ENCODE data around the gene DCLK1. TPM values are rescaled to one million over a fixed set of nuclear protein-coding genes. Genes with fewer than 3 reads are reported as not detected.

Gene DCLK1
- total RNA-seq, 2 experiments from 2014 or later: not detected

DNA sequence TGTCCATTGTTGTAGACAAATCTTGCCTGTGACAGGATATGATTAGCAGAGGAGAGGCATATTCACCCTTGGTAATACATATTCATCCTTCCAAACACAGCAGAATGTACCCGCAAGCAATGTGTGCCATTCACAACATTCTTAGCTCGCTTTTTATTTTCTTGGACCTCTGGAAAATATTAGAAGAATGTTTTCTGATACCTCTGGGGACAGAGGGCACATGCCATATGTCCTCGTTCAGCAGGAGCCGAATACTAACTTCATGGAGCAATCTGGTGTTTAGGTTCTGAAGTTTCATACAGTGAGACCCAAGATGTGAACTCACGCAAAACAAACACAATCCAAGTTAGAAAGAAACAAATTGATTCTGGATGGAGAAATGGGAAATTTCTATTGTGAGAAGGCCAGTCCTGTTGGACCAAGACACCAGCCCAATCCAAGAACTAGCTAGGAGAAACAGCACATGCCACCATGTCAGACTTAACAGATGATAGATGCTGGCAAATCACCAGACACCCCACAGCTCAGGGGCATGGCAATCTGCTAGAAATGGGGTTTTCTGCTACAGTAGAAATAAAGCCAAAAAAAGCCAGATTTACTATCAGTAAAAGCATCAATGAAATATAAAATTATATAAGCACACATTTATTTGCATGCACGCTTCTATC lies 297.4 kb downstream of the DCLK1 start:
- peaks cover under 1% of the 10 kb centered on the region for H3K9me3 Mint-ChIP-seq
- H3K4me3 Mint-ChIP-seq: no peak overlapping the region
- H3K27ac Mint-ChIP-seq: no peak overlapping the region
- H3K27me3 Mint-ChIP-seq: no peaks in the 10 kb centered on the region
- TF ChIP-seq, protein P1, sequence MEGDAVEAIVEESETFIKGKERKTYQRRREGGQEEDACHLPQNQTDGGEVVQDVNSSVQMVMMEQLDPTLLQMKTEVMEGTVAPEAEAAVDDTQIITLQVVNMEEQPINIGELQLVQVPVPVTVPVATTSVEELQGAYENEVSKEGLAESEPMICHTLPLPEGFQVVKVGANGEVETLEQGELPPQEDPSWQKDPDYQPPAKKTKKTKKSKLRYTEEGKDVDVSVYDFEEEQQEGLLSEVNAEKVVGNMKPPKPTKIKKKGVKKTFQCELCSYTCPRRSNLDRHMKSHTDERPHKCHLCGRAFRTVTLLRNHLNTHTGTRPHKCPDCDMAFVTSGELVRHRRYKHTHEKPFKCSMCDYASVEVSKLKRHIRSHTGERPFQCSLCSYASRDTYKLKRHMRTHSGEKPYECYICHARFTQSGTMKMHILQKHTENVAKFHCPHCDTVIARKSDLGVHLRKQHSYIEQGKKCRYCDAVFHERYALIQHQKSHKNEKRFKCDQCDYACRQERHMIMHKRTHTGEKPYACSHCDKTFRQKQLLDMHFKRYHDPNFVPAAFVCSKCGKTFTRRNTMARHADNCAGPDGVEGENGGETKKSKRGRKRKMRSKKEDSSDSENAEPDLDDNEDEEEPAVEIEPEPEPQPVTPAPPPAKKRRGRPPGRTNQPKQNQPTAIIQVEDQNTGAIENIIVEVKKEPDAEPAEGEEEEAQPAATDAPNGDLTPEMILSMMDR (IDR thresholded peaks at IDR 0.05): no peak
- ChIA-PET POLR2A (interaction anchor here (1.0 kb wide), 1 partner anchor 30 kb away, joined by 3 read pairs; no protein-coding TSS in a partner anchor), CTCF (no interaction called here)
- ATAC-seq: no peak
- no peak for DNase-seq
- H3K4me1 Mint-ChIP-seq (ENCODE audit: low read depth): no peaks in the 10 kb centered on the region
- H3K36me3 Mint-ChIP-seq (ENCODE audit: low read depth): no peaks in the 10 kb centered on the region
- intact Hi-C loops (cut with micrococcal nuclease): no loop called here

GRCh38 chr13:35833031-35833430 lies 298.2 kb downstream of the DCLK1 start:
- Mint-ChIP-seq H3K4me3 (no peak overlapping the region), H3K4me1 (ENCODE audit: low read depth) (no peaks in the 10 kb centered on the region), H3K9me3 (no peaks in the 10 kb centered on the region), H3K27ac (no peak overlapping the region), H3K36me3 (ENCODE audit: low read depth) (no peaks in the 10 kb centered on the region), H3K27me3 (no peaks in the 10 kb centered on the region)
- ATAC-seq (no peak), DNase-seq (no peak)
- ChIA-PET POLR2A (interaction anchor here (1.0 kb wide), 1 partner anchor 30 kb away, joined by 3 read pairs; no protein-coding TSS in a partner anchor), CTCF (no interaction called here)
- intact Hi-C loops (cut with micrococcal nuclease): no loop called here
- TF ChIP-seq, protein P1 (IDR thresholded peaks at IDR 0.05): no peak

- TF ChIP-seq, protein P1 (IDR thresholded peaks at IDR 0.05): no peak
- intact Hi-C loops (cut with micrococcal nuclease): no loop called here
- POLR2A ChIA-PET: interaction anchor here (1.0 kb wide), 1 partner anchor 31 kb away, joined by 3 read pairs; no protein-coding TSS in a partner anchor
Measured at GRCh38 chr13:35832551-35832950, 298.6 kb downstream of the DCLK1 start.

DNA sequence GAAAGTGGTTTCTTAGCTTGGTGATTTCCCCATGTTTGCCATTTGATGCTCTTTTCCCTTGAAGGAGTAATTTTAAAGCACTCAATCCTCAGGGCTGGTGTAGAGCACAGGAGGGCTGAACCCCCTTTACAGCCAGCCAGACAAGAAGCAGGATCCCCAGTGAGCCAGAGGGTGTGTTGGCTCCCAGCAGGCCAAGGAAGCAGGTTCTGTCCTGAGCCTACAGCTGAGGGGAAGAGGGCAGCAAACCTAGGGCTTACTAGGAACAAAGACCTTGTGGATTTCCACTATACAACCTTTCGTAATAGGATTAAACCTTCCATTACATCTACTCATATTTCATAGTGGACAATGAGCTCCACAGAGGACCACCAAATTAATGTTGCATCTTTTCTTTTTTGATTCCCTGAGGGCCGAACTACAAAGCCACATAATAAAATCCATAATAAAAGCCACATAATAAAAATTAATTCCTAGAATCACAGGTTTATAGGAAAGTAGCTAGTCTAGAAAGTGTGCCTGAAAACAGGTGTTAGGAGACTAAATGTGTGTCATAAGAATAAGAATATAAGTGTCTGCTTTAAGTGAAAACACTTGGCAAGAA lies 300.2 kb downstream of the DCLK1 start:
- Mint-ChIP-seq H3K27ac (no peak overlapping the region), H3K4me3 (no peak overlapping the region), H3K36me3 (ENCODE audit: low read depth) (no peaks in the 10 kb centered on the region), H3K9me3 (no peaks in the 10 kb centered on the region), H3K27me3 (no peaks in the 10 kb centered on the region), H3K4me1 (ENCODE audit: low read depth) (no peaks in the 10 kb centered on the region)
- ATAC-seq (no peak), DNase-seq (no peak)
- ChIA-PET POLR2A (interaction anchor here (0.6 kb wide), 1 partner anchor 457 kb away, joined by 3 read pairs; no protein-coding TSS in a partner anchor), CTCF (interaction anchor here (0.8 to 1.2 kb wide), 2 partner anchors 12 to 13 kb away, joined by 3 to 4 read pairs; no protein-coding TSS in a partner anchor)
- intact Hi-C loops (cut with micrococcal nuclease): no loop called here
- TF ChIP-seq, protein P1 (IDR thresholded peaks at IDR 0.05): no peak

More at GRCh38 chr13:35832551-35832950, 298.6 kb downstream of the DCLK1 start:
- Mint-ChIP-seq H3K27me3 (no peaks in the 10 kb centered on the region), H3K4me3 (no peak overlapping the region), H3K4me1 (ENCODE audit: low read depth) (no peaks in the 10 kb centered on the region), H3K27ac (no peak overlapping the region), H3K36me3 (ENCODE audit: low read depth) (no peaks in the 10 kb centered on the region), H3K9me3 (no peaks in the 10 kb centered on the region)
- CTCF ChIA-PET: interaction anchor here (0.6 kb wide), 1 partner anchor 1059 kb away, joined by 3 read pairs; no protein-coding TSS in a partner anchor
- ATAC-seq: no peak
- DNase-seq: no peak

All from activated CD8-positive, alpha-beta T cell treated with anti-CD3 and anti-CD28 coated beads for 36 hours (primary cell).